GM19240 (cell line): ENCODE results near the gene PTHLH.
A peak's percentile ranks its signal among the peaks of the same experiment; 100 is the strongest.

Experiments
- DNase-seq: peaks from one replicate; pipeline ENCODE4 v3.0.0; 2011; ENCODE audit warnings: low spot score; ENCODE audit not compliant: insufficient read length

The PTHLH gene

DNA sequence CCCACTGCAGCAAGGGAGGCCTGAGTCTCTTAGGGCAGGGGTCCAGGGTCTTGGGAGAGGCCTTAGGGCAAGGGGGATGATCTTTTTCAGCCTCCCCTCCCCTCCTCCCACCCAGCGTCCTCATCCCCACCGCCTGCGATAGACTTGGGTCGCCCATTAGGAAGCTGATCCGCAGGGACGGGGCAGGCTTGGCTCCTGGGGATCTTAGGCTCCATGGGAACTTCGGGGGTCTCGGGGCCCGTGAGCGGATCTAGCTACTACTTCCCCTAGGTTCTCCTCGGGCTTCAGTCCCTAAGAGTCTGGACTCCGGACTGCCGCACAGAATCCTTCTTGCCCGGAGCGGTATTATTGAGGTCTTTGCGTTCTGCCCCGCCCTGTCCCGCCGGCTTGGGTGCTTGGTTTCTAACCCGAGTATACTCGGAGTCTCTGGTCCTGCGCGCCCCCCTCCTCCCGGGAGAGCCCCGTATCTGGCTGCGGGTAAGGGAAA is 2.2 kb upstream of the PTHLH start:
- no peak for DNase-seq

DNA sequence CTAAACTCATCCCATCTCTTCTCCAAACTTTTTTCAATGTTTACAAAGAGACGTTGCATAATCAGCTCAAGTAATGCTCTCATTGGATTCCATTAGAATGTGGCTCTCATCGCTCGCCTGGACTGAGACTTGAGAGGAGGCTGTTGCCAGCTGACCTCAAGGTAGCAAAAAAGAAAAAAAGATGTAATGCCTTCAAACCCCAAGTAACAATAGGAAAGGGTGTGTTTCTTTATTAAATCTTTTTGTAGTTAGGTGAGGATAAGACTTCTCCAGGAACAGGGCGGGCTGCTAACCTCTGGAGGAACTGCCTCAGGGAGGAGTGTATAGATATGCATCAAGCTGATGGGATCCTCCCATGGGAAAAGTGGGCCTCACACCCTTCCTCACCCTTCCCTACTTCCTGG is 956 bp upstream of the PTHLH start:
- DNase-seq: no peak

DNA sequence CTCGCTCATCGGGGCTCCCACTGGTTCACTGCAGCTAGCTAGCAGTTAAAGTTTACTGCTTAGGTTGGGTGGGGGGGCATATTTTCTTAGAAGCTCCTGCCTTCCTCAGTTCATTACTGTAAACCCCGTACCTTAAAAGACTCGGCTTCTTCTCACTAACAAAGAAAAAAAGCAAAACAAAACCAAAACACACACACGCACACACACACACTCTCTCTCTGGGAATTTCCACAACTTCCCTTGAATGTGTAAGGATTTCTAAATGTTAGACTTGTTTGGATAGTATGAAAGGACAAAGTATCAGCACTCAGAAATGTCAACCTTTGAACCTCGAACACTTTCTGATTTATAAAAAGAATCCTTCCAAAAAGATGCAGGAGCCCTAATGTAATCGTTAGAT is 927 bp downstream of the PTHLH start:
- DNase-seq: no peak

DNA sequence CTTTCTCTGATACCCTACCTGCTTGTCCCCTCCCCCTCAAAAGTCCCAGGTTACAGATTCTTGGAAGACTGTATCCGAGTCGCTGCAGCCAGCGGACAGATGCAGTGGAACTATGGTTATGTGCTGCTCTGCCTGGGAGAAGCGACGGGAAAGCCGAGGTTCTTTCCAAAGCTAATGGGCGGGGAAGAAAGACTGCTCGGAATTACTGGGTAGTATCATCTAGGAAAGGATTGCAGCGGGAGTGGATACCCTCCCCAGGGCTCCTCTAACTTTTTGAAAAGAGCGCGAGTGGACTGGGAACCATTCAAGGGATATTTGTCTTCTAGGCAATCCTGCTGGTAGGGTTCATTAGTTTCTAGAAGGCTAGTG is 1.4 kb downstream of the PTHLH start:
- no peak for DNase-seq

GRCh38 chr12:27970401-27971120 is 2.0 kb downstream of the PTHLH start:
- DNase-seq: no peak

- DNase-seq: peak; percentile 35
These were observed 2.7 kb downstream of the PTHLH start for GRCh38 chr12:27969624-27970400.

- no peak for DNase-seq
These were observed 3.4 kb downstream of the PTHLH start for GRCh38 chr12:27968972-27969623.

DNA sequence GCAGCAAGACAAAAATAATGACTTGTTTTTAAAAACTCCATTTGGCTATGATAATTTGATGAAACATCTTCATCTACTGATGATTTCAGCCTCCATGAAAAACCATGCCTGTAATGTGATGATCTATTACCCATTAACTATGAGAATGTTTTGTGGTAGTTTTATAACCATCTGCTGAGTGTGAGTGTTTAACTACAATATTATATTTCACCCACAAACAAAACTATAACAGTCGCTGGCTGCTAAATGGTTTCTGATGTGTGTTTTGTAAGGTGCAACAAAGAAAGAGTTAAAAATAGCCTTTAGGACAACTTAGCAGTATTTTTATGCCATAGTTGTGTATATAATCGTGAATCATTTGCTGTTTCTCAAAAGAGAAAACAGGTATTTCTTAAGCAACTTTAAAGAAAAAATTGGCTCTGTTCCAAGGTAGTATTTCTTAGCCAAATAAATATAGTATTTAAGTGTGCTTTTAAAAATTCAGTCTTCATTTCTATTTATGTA is 4.9 kb downstream of the PTHLH start:
- no peak for DNase-seq

DNA sequence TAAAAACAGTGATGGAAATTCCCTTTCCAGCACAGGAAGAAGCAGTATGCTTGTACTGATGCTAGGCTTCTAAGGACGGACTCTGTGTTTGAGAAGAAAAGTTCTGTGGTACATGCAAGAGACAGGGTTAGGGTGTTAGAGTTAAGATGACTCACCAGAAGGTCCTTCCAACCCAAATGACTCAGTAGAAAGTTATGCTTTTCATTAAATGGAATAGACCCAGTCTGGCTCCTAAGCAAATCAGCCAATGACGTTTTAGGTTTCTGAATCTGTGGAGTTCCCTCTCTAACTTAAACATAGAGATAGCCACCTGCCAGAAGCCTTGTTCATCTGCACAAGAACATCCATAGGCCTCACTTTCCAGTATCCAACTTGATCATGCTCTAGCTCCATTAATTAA is 5.7 kb downstream of the PTHLH start:
- no peak for DNase-seq

DNA sequence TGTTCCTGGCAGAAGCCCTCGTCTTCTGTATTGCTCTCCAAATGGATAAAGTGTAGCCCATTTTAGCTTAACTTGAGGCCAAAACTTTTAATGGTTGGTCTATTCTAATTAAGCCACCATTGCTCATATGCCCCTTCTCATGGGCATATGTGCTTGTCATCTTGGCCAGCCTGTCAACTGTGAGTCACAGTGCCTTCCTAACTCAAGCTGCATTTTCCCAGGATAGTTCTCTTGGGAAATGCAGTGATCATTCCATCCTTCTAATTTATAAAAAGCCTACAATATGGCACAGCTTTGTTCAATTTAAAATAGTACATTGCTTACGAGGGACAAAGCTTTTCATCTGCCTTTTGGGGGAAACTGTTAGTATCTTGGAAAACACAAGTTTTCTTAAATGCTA is 6.6 kb downstream of the PTHLH start:
- no peak for DNase-seq

- no peak for DNase-seq
These were observed 7.1 kb downstream of the PTHLH start for GRCh38 chr12:27965411-27965810.

GRCh38 chr12:27964123-27964522 is 8.4 kb downstream of the PTHLH start:
- DNase-seq: no peak

DNA sequence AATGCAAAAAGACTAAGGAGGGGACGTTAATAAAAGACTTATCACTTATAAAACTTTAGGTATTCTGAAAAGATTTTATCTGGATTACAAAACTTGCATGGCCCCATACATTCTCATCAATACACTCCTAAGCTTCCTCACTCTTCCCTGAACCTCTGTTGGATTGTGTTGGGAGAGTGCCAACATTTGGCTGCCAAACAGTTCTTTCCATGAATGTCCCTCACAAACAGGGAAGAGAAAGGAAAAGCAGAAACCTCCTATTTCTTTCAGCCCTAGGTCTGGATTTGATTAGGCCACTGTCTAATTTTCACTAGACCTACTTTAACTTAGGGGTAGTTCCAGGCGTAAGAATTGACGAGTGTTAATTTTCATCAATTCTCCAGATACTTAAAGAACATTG is 11.7 kb downstream of the PTHLH start:
- DNase-seq: no peak

DNA sequence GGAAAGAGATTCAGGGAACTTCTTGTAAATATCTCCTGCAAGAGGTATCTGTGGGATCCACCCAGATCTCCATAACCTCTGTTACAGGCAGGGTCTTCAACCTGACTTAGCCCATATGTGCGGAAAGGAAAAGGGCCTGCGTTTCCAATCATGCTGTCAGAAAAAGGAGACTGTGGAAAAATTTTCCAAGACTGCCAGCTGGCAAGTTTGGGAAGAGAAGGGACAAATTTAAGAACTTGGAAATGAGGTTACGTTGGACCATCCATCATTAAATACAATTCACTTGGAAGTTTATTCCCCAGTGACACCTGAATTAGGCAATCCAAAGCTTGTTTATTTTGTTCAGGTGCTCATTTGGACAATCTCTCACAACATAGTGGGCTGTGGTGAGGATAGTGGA is 13.9 kb downstream of the PTHLH start:
- DNase-seq: no peak

GRCh38 chr12:27957366-27957765 is 15.2 kb downstream of the PTHLH start:
- no peak for DNase-seq

- no peak for DNase-seq
These were observed 18.7 kb downstream of the PTHLH start for GRCh38 chr12:27953817-27954216.

DNA sequence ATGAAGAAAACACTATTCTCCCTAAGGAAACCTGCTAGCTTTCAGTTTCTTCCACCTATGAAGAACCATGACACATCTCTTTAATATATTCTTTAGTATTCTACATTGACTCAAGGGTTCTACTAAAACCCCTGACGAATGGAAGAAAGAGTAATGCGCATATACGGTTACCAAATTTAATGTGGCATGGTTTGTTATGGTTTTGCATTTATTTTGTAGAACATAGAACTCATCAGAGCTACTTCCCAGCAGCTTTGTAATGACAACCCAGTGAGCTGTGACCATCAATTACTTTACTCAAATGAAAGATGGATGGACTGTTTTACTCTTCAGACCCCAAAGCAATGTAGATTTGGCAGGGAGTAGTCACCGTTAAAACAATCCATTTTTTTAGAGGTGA is 19.2 kb downstream of the PTHLH start:
- DNase-seq: no peak

- no peak for DNase-seq
These were observed 20.0 kb downstream of the PTHLH start for GRCh38 chr12:27952510-27952909.

GRCh38 chr12:27951898-27952297 is 20.6 kb downstream of the PTHLH start:
- DNase-seq: no peak

GRCh38 chr12:27946421-27946820 is 26.1 kb downstream of the PTHLH start:
- no peak for DNase-seq

GRCh38 chr12:27940756-27941402 is 31.7 kb downstream of the PTHLH start:
- DNase-seq: peak; percentile 15

GRCh38 chr12:27940245-27940644 is 32.3 kb downstream of the PTHLH start:
- DNase-seq: no peak
